B cell (primary cell): ENCODE results near the gene HAGHL. TPM values are rescaled to one million over a fixed set of nuclear protein-coding genes. Genes with fewer than 3 reads are reported as not detected.

Experiments
- ATAC-seq: fragments of 200-7000 bp; cut with Tn5 transposase; one replicate; pipeline ENCODE4 v1.10.0; 2021; ENCODE audit warnings: low read depth, mild to moderate bottlenecking, moderate number of reproducible peaks, moderate library complexity
- CTCF ChIA-PET: fragments of 350-600 bp; sonication (Branson Sonifier 250); formaldehyde crosslinking; loops from one replicate; lab custom pipeline; 2021; ENCODE audit warnings: antibody characterized with exemption, inconsistent platforms; lab: Charles Lee
- POLR2A ChIA-PET: fragments of 350-600 bp; sonication (Branson Sonifier 250); formaldehyde crosslinking; loops from one replicate; lab custom pipeline; 2021; ENCODE audit warnings: antibody characterized with exemption; lab: Charles Lee
- DNase-seq: peaks from one replicate; pipeline ENCODE4 v3.0.0; 2013
- H2AFZ ChIP-seq: 2 replicates; pipeline ENCODE4 v1.6.1; 2012; ENCODE audit warnings: mild to moderate bottlenecking, low read depth, low read length; ENCODE audit not compliant: insufficient read depth, poor library complexity, severe bottlenecking
- H3K27ac ChIP-seq, 2 donors: 1 replicate in 1 of 2; 2 replicates in 1 of 2; pipeline ENCODE4 v1.5.1; 2012 to 2013; ENCODE audit warnings: low read length in 2 of 2, mild to moderate bottlenecking in 2 of 2, moderate library complexity in 1 of 2
- H3K27me3 ChIP-seq, 4 experiments: fragments of 200-600 bp in 1 of 4; sonication (generic) in 1 of 4; replicated peaks in 1 of 4; 1 replicate in 2 of 4; 2 replicates in 2 of 4; pipeline versions ENCODE4 v1.6.1 to v1.7.0; 2013 to 2016; ENCODE audit warnings: low read length in 3 of 4, mild to moderate bottlenecking in 2 of 4, mixed read lengths in 1 of 4, moderate library complexity in 1 of 4; ENCODE audit not compliant: insufficient read depth in 4 of 4, control insufficient read depth in 3 of 4; ENCODE audit errors: control extremely low read depth in 1 of 4
- H3K36me3 ChIP-seq, 2 experiments: replicated peaks in 1 of 2; 1 replicate in 1 of 2; 2 replicates in 1 of 2; pipeline versions ENCODE4 v1.6.1 to v1.7.1; 2013; ENCODE audit warnings: low read length in 1 of 2; ENCODE audit not compliant: insufficient read depth in 2 of 2, control insufficient read depth in 1 of 2; ENCODE audit errors: control extremely low read depth in 1 of 2, extremely low read depth in 1 of 2
- H3K4me1 ChIP-seq, 2 donors: fragments of 200-600 bp in 1 of 2; sonication (generic) in 1 of 2; 1 replicate in 1 of 2; 2 replicates in 1 of 2; pipeline versions ENCODE4 v1.5.1 to v1.6.1; 2013 to 2017; ENCODE audit warnings: low read length in 2 of 2; ENCODE audit not compliant: control insufficient read depth in 2 of 2, insufficient read depth in 2 of 2
- H3K4me2 ChIP-seq: replicated peaks from 2 replicates; pipeline ENCODE3; 2012; ENCODE audit warnings: mild to moderate bottlenecking, low read depth, low read length; ENCODE audit not compliant: poor library complexity, severe bottlenecking
- H3K4me3 ChIP-seq, 5 experiments: fragments of 200-600 bp in 1 of 5; sonication (generic) in 1 of 5; 1 replicate in 3 of 5; 2 replicates in 2 of 5; pipeline versions ENCODE4 v1.5.1 to v1.7.0; 2011 to 2016; ENCODE audit warnings: low read length in 4 of 5, mild to moderate bottlenecking in 4 of 5, low read depth in 2 of 5, control low read depth in 1 of 5, moderate library complexity in 1 of 5; ENCODE audit not compliant: insufficient read depth in 1 of 5; ENCODE audit errors: control extremely low read depth in 1 of 5, extremely low read depth in 1 of 5
- H3K79me2 ChIP-seq: fragments of 200-600 bp; sonication (generic); one replicate; pipeline ENCODE4 v1.6.0; 2016; ENCODE audit warnings: low read length; ENCODE audit not compliant: control insufficient read depth, insufficient read depth
- H3K9ac ChIP-seq: fragments of 200-600 bp; sonication (generic); 2 replicates; pipeline ENCODE4 v1.6.1; 2017; ENCODE audit warnings: mild to moderate bottlenecking, low read length, moderate library complexity
- H3K9me3 ChIP-seq, 3 donors: one replicate each; pipeline versions ENCODE4 v1.6.1 to v1.7.1; 2013; ENCODE audit warnings: low read length in 2 of 3; ENCODE audit not compliant: control insufficient read depth in 2 of 3, insufficient read depth in 1 of 3; ENCODE audit errors: control extremely low read depth in 1 of 3
- H4K20me1 ChIP-seq: 2 replicates; pipeline ENCODE4 v1.6.0; 2012; ENCODE audit warnings: mild to moderate bottlenecking, low read length; ENCODE audit not compliant: insufficient read depth, control insufficient read depth, poor library complexity, severe bottlenecking
- H3K27ac Mint-ChIP-seq: one replicate; pipeline ENCODE4 v1.8.0; 2021; ENCODE audit warnings: mixed read lengths
- H3K27me3 Mint-ChIP-seq: one replicate; pipeline ENCODE4 v1.8.0; 2021; ENCODE audit warnings: mixed read lengths
- H3K4me1 Mint-ChIP-seq: one replicate; pipeline ENCODE4 v1.8.0; 2021; ENCODE audit warnings: mixed read lengths
- H3K4me3 Mint-ChIP-seq: one replicate; pipeline ENCODE4 v1.8.0; 2021; ENCODE audit warnings: mixed read lengths
- H3K9me3 Mint-ChIP-seq: one replicate; pipeline ENCODE4 v1.8.0; 2022; ENCODE audit warnings: mixed read lengths; ENCODE audit not compliant: insufficient read depth
- EZH2 ChIP-seq: IDR thresholded peaks from 2 replicates; pipeline ENCODE4 v1.6.1; 2012; ENCODE audit warnings: borderline replicate concordance, low read depth, mild to moderate bottlenecking, moderate library complexity, low read length; ENCODE audit not compliant: insufficient read depth, poor library complexity, severe bottlenecking
- WGBS: methylation state at CpG from one replicate; pipeline ENCODE4 v1.1.5; 2013; ENCODE audit warnings: missing lambda C conversion rate; ENCODE audit not compliant: insufficient coverage; 5-methylcytosine and 5-hydroxymethylcytosine counted together
- intact Hi-C: fragments of 100-400 bp; cut with micrococcal nuclease; formaldehyde crosslinking; loops from one replicate; pipeline ENCODE4 v1.10.0; 2022
- polyA plus RNA-seq: library from polyadenylated mRNA; depleted of rRNA; stranded (reverse); fragments of >200 nt; gene quantifications from 2 replicates; pipeline ENCODE4 v1.2.3, GENCODE V29; 2012
- total RNA-seq, 2 donors: library from RNA; stranded (reverse); fragments of 120-200 nt in 1 of 2; gene quantifications; 1 replicate in 1 of 2; 2 replicates in 1 of 2; pipeline versions ENCODE4 v1.2.3 to v1.2.4, GENCODE V29; 2013 to 2022
- TF ChIP-seq, protein P1 (sequence below): fragments of 200-600 bp; IDR thresholded peaks from one replicate; pipeline ENCODE4 v1.8.0; 2022; ENCODE audit warnings: antibody characterized with exemption, mild to moderate bottlenecking

HAGHL gene
- total and polyA plus RNA-seq, 2 donors (not counting 1 experiment from before 2014, with no cell fraction given): 32.3 to 87.1 TPM

DNA sequence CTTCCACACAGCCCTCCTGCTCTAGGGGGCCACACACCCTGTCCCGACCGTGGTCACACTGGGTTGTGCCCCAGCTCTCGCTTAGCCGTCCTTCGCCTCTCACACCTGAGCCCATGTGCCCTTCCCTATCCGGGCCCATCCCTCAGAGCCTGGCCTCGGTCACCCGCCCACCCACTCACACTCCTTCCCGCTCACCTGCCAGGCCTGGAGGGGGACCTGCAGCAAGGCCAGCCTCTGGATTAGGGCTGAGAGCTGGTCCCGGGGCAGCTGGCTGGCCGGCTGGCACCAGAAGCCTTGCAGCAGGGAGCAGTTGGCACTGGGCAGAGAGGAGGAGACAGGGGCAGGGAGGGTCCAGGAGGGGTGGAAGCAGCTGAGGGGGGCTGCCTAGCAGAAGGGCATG lies 51.5 kb downstream of the HAGHL start:
- intact Hi-C loops: no loop called here
- H3K27me3 Mint-ChIP-seq: peaks cover 4% of the 10 kb centered on the region

DNA sequence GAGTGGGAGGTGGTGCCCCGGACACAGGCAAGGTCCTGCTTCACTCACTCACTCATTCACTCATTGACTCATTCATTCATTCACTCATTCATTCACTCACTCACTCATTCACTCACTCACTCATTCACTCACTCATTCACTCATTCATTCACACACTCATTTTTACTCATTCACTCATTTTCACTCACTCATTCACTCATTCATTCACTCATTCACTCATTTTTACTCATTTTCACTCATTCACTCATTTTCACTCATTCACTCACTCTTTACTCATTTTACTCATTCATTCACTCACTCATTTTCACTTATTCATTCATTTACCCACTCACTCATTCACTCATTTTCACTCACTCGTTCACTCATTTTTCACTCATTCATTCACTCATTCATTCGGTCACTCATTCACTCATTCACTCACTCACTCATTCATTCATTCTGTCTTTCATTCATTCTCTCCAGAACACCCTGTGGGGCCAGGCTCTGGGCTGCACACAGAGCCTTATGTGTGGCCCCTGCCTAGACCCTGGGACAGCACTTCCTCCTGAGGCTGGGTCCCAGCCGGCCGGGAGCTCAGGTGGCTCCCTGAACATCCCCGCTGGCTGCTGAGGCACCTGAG lies 52.1 kb downstream of the HAGHL start:
- Histone ChIP-seq H3K27me3 (peaks cover 0 to 28% (median 5%) of the 10 kb centered on the region in 4 experiments), H3K4me3 (no peak overlapping the region), H3K9ac (no peak overlapping the region), H3K9me3 (no peaks in the 10 kb centered on the region), H3K27ac (no peak overlapping the region), H3K36me3 (no peaks in the 10 kb centered on the region), H4K20me1 (no peaks in the 10 kb centered on the region), H3K79me2 (no peaks in the 10 kb centered on the region), H2AFZ (no peak overlapping the region), H3K4me2 (no peak overlapping the region), H3K4me1 (no peaks in the 10 kb centered on the region)
- no peak for TF ChIP-seq EZH2
- TF ChIP-seq, protein P1, sequence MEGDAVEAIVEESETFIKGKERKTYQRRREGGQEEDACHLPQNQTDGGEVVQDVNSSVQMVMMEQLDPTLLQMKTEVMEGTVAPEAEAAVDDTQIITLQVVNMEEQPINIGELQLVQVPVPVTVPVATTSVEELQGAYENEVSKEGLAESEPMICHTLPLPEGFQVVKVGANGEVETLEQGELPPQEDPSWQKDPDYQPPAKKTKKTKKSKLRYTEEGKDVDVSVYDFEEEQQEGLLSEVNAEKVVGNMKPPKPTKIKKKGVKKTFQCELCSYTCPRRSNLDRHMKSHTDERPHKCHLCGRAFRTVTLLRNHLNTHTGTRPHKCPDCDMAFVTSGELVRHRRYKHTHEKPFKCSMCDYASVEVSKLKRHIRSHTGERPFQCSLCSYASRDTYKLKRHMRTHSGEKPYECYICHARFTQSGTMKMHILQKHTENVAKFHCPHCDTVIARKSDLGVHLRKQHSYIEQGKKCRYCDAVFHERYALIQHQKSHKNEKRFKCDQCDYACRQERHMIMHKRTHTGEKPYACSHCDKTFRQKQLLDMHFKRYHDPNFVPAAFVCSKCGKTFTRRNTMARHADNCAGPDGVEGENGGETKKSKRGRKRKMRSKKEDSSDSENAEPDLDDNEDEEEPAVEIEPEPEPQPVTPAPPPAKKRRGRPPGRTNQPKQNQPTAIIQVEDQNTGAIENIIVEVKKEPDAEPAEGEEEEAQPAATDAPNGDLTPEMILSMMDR: no peak
- intact Hi-C loops: no loop called here
- WGBS: 83% methylated on average over 4 of the region's 6 CpGs
- Mint-ChIP-seq H3K4me3 (no peak overlapping the region), H3K27me3 (peaks cover 4% of the 10 kb centered on the region), H3K27ac (no peak overlapping the region), H3K4me1 (no peaks in the 10 kb centered on the region), H3K9me3 (no peaks in the 10 kb centered on the region)
- CTCF ChIA-PET: no interaction called here
- POLR2A ChIA-PET: no interaction called here
- DNase-seq: no peak
- no peak for ATAC-seq

More for the DNA sequence above, 51.5 kb downstream of the HAGHL start:
- Mint-ChIP-seq H3K4me1 (no peaks in the 10 kb centered on the region), H3K9me3 (no peaks in the 10 kb centered on the region), H3K27ac (no peak overlapping the region), H3K4me3 (no peak overlapping the region)
- no peaks in the 10 kb centered on the region for H3K79me2 ChIP-seq
- H3K4me3 ChIP-seq: no peak overlapping the region
- H3K27ac ChIP-seq: no peak overlapping the region
- no peak overlapping the region for H3K4me2 ChIP-seq
- H3K9ac ChIP-seq: no peak overlapping the region
- CTCF ChIA-PET: no interaction called here
- no peaks in the 10 kb centered on the region for H3K9me3 ChIP-seq
- TF ChIP-seq, protein P1: no peak
- TF ChIP-seq EZH2: no peak
- no peaks in the 10 kb centered on the region for H3K36me3 ChIP-seq
- no peak for DNase-seq
- ATAC-seq: no peak
- no peaks in the 10 kb centered on the region for H4K20me1 ChIP-seq
- no peak overlapping the region for H2AFZ ChIP-seq
- POLR2A ChIA-PET: no interaction called here
- WGBS: 97% methylated on average over 10 of the region's 11 CpGs
- H3K4me1 ChIP-seq: no peaks in the 10 kb centered on the region
- H3K27me3 ChIP-seq: peaks cover 0 to 28% (median 5%) of the 10 kb centered on the region in 4 experiments
